Subcutaneous adipose tissue (tissue), 4 donors: ENCODE results near the gene COL16A1. TPM values are rescaled to one million over a fixed set of nuclear protein-coding genes. Genes with fewer than 3 reads are reported as not detected.

ENCODE experiments used
- total RNA-seq, 4 donors: library from RNA; depleted of rRNA; stranded (reverse); fragments of >200 nt; gene quantifications; one replicate each; pipeline ENCODE4 v1.1.0, GENCODE V29; 2016
- TF ChIP-seq, protein P1 (sequence below): fragments of 450-650 bp; IDR thresholded peaks from one replicate; pipeline ENCODE4 v1.5.1; 2016; ENCODE audit warnings: low read depth, mild to moderate bottlenecking, control low read depth, antibody characterized with exemption, moderate library complexity

The COL16A1 gene
- total RNA-seq, 4 donors from 2014 or later, result 24.0 to 79.1 (median 55.0) TPM

DNA sequence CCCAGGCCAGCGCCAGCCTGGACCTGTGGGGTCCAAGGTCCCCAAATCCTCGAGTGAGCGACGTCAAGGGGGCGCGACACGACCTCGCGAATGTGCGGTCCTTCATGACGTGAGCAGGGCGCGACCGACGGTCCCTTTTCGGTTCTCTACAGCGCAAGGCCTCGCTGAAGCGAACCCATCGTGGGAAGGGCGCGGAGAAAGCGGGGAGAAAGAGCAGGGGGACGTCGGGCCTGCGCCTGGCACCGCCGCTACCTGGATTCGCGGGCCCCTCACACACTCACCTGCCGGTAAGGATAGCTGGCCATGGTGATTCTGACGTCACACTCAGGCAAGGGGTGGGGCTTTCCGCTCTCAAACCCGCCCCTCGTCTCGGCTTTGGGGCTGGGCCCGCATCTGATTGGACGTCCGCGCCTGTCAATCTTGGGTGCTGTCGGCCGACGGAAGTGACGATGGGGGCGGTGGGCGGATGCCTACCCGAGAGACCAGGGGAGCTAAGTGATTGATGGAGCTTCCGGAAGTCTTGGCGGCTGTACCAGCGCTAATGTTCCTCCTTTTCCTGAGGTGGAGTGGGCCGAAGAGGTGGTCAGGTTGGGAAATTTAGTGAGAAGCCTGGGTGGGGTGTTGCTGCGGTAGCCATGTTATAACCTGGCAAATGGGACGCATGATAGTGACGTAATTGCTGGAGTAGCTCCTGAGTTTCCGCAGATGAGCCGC, 59.1 kb downstream of the COL16A1 start, which contains the start of gene PEF1:
Gene PEF1, minus strand, starts transcription at position 317 of the 714 bp plus-strand sequence. Its CDS starts 12 bp downstream, at position 305.
- TF ChIP-seq, protein P1, sequence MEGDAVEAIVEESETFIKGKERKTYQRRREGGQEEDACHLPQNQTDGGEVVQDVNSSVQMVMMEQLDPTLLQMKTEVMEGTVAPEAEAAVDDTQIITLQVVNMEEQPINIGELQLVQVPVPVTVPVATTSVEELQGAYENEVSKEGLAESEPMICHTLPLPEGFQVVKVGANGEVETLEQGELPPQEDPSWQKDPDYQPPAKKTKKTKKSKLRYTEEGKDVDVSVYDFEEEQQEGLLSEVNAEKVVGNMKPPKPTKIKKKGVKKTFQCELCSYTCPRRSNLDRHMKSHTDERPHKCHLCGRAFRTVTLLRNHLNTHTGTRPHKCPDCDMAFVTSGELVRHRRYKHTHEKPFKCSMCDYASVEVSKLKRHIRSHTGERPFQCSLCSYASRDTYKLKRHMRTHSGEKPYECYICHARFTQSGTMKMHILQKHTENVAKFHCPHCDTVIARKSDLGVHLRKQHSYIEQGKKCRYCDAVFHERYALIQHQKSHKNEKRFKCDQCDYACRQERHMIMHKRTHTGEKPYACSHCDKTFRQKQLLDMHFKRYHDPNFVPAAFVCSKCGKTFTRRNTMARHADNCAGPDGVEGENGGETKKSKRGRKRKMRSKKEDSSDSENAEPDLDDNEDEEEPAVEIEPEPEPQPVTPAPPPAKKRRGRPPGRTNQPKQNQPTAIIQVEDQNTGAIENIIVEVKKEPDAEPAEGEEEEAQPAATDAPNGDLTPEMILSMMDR, result no peak

DNA sequence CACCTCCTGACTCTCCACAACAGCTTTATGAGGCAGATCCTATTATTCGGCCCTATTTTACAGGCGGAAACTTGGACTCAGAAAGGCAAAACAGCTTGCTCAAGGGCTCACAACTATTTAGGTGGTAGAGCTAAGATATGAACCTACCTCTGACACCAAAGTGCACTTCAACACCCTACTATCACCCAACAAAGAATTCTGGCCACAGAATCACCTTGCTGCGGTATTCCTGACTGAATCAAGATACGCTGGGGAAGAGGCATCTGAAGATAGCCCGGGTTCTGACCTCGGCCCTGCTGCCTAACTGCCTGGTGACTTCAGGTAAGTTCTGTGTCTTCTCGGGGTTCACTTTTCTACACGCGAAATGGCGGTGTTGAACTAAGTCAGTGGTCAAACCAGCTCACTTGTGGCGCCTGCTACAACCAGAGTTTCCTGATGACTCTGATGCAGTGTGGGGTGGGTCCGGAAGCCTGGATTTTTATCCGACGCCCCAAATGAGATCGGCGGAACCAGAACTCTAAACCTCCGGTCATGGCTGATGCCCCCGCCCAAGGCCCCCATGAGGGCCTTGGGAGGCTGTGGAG, 59.7 kb downstream of the COL16A1 start:
- TF ChIP-seq, protein P1, result no peak

DNA sequence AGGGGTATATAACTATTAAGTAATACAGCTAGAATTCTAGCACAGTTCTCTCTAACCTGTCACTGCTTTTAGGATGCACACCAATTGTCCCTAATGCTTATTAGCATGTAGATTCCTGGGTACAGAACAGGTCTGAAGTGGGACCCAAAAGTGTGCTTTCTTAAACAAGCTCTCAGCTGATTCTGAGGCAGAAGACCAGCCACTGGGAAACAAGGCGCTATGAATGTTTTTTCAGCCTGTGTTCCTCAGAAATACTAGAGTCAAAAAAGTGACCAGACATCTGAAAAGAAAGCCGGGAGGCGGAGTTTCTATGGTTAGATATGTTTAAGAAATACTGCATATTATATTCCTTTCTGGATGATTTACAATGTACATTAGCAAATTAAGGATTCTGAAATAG, 60.9 kb downstream of the COL16A1 start:
- TF ChIP-seq, protein P1, result no peak

DNA sequence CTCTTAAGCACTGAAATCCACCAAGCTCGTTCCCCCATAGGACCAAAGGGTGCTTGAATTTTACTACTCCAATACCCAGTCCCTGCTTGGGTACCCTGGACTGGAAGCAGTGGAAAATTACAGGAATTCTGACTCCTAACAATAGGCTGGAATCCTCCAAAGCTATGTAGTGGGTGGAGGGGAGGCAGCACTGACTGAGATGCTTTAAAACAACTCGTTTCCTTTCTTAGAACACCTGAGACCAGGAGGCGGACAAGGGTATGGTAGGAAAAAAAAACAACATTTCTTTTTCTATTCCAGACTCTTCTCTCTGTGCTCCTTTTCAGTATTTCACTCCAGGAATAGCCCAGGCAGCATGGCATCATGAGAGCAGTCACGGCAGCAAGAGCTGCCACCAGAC, 61.5 kb downstream of the COL16A1 start:
- TF ChIP-seq, protein P1, result no peak

DNA sequence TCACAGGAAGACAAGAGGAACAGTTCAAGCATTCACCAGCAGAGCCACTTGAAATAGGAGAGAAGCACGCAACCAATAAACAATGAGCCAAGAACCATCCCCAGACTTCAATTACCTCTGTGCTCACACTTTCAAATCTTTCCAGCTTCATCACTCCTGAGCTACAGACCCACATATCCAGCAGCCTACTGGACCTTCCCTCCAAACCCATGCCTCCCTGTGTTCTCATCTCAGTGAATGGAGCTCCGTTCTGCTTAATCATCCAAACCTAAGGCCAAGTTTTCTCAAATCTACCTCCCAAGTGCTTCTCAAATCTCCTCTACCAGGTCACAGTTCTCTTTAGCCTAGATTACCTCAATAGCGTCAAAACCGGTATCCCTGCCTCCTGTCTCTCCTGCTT, 62.9 kb downstream of the COL16A1 start:
- TF ChIP-seq, protein P1, result no peak

DNA sequence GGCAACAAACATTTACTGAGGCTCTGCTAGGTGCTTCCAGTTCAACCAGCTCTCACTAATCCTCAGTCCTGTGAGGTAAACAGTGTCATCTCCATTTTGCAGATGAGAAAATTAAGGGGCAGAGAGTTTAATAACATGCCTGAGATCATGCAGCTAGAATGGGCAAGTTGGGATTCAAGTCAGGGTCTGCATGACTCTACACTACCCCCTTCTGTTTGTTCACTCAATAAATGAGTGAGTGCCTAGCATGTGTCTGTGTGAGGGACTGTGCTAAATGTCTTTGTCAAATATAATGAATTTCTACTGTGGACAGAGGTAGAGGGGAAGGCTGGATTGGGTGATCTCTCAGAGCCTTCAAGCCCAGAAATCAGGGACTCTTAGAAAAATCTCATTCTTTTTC, 63.6 kb downstream of the COL16A1 start:
- TF ChIP-seq, protein P1, result no peak

DNA sequence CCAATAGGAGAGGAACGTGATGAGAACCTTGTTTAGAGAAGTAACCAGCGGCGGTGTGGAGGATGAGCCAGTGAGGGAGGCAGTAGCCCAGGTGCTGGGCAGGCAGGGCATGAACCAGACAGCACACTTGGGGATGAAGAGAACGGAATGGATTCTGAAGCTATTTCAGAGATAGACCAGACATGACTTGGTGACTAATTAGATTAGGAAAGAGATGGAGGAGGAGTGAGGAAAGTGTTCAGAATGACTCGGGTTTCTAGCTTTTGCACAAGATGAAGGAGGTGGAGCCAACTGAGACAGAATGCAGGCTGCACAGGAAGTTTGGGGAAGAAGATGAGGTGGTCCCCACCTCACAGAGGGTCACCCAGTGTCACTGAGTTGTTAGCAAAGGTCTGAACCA, 64.3 kb downstream of the COL16A1 start:
- TF ChIP-seq, protein P1, result no peak
